GM19455 (cell line): ENCODE measurements around the gene SERPINA10.

Experiments used
- ATAC-seq: cut with Tn5 transposase; IDR thresholded peaks from one replicate; pipeline ENCODE4 v1.9.1; 2021; ENCODE audit not compliant: unreplicated experiment

SERPINA10 gene

GRCh38 chr14:94292872-94293577 is at the start of gene SERPINA10:
SERPINA10 (minus strand) TSS chr14:94293268; CDS start chr14:94290593, 2,675 bp downstream.
- no peak for ATAC-seq

GRCh38 chr14:94342334-94342934 is 49.4 kb upstream of the SERPINA10 start:
- no peak for ATAC-seq

GRCh38 chr14:94341656-94342333 is 48.7 kb upstream of the SERPINA10 start:
- no peak for ATAC-seq

- ATAC-seq: no peak
Observed at GRCh38 chr14:94340533-94340932, 47.5 kb upstream of the SERPINA10 start.

GRCh38 chr14:94338023-94338422 is 45.0 kb upstream of the SERPINA10 start:
- no peak for ATAC-seq

- no peak for ATAC-seq
Observed at GRCh38 chr14:94337274-94337673, 44.2 kb upstream of the SERPINA10 start.

GRCh38 chr14:94334872-94335271 is 41.8 kb upstream of the SERPINA10 start:
- ATAC-seq: no peak

GRCh38 chr14:94332587-94332986 is 39.5 kb upstream of the SERPINA10 start:
- ATAC-seq: no peak

- ATAC-seq: no peak
Observed at GRCh38 chr14:94332063-94332583, 39.1 kb upstream of the SERPINA10 start.

GRCh38 chr14:94331462-94331861 is 38.4 kb upstream of the SERPINA10 start:
- ATAC-seq: no peak

GRCh38 chr14:94330857-94331256 is 37.8 kb upstream of the SERPINA10 start:
- ATAC-seq: no peak

GRCh38 chr14:94330432-94330831 is 37.4 kb upstream of the SERPINA10 start:
- ATAC-seq: no peak

GRCh38 chr14:94329857-94330256 is 36.8 kb upstream of the SERPINA10 start:
- no peak for ATAC-seq

GRCh38 chr14:94328196-94328595 is 35.1 kb upstream of the SERPINA10 start:
- ATAC-seq: no peak

- ATAC-seq: no peak
Observed at GRCh38 chr14:94322648-94323570, 29.8 kb upstream of the SERPINA10 start, which contains the start of gene SERPINA6. SERPINA6 (minus strand) TSS chr14:94323336; CDS start chr14:94314648, 8,688 bp downstream.

GRCh38 chr14:94321421-94322271 is 28.6 kb upstream of the SERPINA10 start:
- no peak for ATAC-seq

- ATAC-seq: no peak
Observed at GRCh38 chr14:94320243-94320642, 27.2 kb upstream of the SERPINA10 start.

GRCh38 chr14:94317259-94317658 is 24.2 kb upstream of the SERPINA10 start:
- ATAC-seq: no peak

GRCh38 chr14:94316692-94317091 is 23.6 kb upstream of the SERPINA10 start:
- no peak for ATAC-seq

GRCh38 chr14:94314890-94315289 is 21.8 kb upstream of the SERPINA10 start:
- ATAC-seq: no peak
